ENCODE data around the gene AZU1. TPM values are rescaled to one million over a fixed set of nuclear protein-coding genes. Genes with fewer than 3 reads are reported as not detected.
A peak's percentile ranks its signal among the peaks of the same experiment; 100 is the strongest.

AZU1 gene
- polyA plus RNA-seq, 3 donors, result 2.7 to 5.7 (median 4.3) TPM

DNA sequence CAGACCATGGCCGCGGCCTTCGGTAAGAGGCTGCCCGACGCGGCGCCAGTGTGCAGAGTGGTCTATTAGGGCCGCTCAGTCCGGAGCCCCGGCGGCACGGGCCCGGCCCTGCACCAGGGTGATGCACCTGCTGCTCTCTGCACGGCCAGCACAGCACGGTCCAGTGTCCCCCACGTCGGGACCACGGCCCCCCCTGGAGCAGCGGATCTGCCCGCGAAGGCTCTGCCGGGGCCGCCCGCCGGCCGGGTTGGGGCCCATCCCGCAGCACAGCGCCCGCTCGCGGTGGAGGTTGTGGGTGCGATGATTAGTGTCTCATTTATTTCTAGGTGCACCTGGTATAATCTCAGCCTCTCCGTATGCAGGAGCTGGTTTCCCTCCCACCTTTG, 22.5 kb upstream of the AZU1 start:
- Mint-ChIP-seq H3K27me3 (ENCODE audit: low read depth in 3 of 3) (no peaks in the 10 kb centered on the region), H3K4me3 (no peak overlapping the region), H3K4me1 (peaks cover 11% of the 10 kb centered on the region), H3K27ac (no peak overlapping the region), H3K36me3 (peaks cover 45 to 82% of the 10 kb centered on the region in 2 donors), H3K9me3 (no peaks in the 10 kb centered on the region)
- intact Hi-C loops (cut with micrococcal nuclease), result no loop called here
- no peak for DNase-seq
- Histone ChIP-seq H3K4me2 (replicated peaks; ENCODE audit: extremely low read depth, low read length, poor library complexity, severe bottlenecking) (no peak overlapping the region), H3K27me3 (ENCODE audit: control insufficient read depth in 2 of 2, insufficient read depth in 2 of 2, low read length in 2 of 2) (no peaks in the 10 kb centered on the region), H3K4me1 (ENCODE audit: control insufficient read depth in 1 of 2, insufficient read depth in 2 of 2, low read length in 2 of 2) (peaks cover 14 to 18% of the 10 kb centered on the region in 2 donors), H3K9ac (ENCODE audit: insufficient read depth, low read length, poor library complexity, severe bottlenecking) (no peak overlapping the region), H3K27ac (ENCODE audit: low read depth in 1 of 2, low read length in 2 of 2) (no peak overlapping the region), H4K20me1 (ENCODE audit: insufficient read depth, low read length) (peaks cover 100% of the 10 kb centered on the region), H3K4me3 (replicated peaks in 1 of 3; ENCODE audit: low read depth in 2 of 3, low read length in 3 of 3) (no peak overlapping the region), H3K79me2 (ENCODE audit: insufficient read depth, low read length) (peaks cover 98% of the 10 kb centered on the region), H2AFZ (ENCODE audit: insufficient read depth, low read depth, low read length, poor library complexity, severe bottlenecking) (no peak overlapping the region), H3K36me3 (replicated peaks in 1 of 2; ENCODE audit: control insufficient read depth in 1 of 2, insufficient read depth in 2 of 2, low read length in 2 of 2) (peaks cover 80 to 98% of the 10 kb centered on the region in 2 donors), H3K9me3 (replicated peaks in 1 of 2; ENCODE audit: control insufficient read depth in 1 of 2, insufficient read depth in 1 of 2, low read length in 2 of 2) (no peaks in the 10 kb centered on the region)
- TF ChIP-seq, protein P1, sequence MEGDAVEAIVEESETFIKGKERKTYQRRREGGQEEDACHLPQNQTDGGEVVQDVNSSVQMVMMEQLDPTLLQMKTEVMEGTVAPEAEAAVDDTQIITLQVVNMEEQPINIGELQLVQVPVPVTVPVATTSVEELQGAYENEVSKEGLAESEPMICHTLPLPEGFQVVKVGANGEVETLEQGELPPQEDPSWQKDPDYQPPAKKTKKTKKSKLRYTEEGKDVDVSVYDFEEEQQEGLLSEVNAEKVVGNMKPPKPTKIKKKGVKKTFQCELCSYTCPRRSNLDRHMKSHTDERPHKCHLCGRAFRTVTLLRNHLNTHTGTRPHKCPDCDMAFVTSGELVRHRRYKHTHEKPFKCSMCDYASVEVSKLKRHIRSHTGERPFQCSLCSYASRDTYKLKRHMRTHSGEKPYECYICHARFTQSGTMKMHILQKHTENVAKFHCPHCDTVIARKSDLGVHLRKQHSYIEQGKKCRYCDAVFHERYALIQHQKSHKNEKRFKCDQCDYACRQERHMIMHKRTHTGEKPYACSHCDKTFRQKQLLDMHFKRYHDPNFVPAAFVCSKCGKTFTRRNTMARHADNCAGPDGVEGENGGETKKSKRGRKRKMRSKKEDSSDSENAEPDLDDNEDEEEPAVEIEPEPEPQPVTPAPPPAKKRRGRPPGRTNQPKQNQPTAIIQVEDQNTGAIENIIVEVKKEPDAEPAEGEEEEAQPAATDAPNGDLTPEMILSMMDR (IDR thresholded peaks at IDR 0.05), result peak; percentile 55
- WGBS (ENCODE audit: insufficient coverage), result 92% methylated on average over 26 of the region's 33 CpGs

DNA sequence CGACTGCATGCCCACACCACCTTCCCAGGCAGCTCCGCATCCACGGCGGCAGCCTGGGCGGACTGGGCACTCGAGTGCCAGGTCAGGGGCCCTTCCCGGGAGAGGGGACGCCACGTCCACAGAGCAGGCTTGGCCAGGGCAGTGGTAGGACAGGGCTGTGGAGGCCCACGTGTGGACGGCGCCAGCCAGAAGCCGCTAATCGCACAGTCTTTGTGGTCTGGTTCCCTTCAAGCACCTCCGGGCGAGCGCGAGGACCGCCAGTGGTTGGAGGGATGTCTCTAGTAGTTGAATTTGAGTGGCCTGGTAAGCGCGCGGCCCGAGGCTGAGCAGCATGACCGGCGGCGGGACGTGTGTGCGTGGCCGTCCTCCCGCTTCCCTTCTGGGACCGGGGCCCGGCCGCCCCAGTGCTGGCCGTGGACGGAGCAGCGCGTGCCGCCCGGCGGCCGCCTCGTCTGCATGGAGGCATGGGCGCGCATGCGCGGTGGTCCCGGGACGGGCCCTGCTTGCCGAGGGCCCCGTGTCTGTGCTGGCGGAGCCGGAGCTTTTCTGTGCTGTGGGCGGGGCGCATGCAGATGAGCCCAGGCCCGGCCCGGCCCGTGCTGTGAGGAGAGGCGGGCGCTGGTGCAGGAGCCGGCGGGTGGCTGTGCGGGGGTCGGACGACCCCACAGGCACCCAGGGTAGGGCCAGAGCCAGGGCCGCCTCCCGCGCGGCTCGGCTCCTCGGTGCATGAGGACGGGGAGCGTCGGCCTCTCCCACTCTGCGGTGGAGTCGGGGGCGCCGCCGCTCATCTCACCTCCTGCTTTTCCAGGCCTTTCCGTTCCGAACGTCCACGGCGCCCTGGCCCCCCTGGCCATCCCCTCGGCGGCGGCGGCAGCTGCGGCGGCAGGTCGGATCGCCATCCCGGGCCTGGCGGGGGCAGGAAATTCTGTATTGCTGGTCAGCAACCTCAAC, 21.8 kb upstream of the AZU1 start:
- no peaks in the 10 kb centered on the region for H3K27me3 ChIP-seq (ENCODE audit: control insufficient read depth in 2 of 2, insufficient read depth in 2 of 2, low read length in 2 of 2)
- 96% methylated on average over 79 of the region's 93 CpGs for whole genome bisulfite sequencing (ENCODE audit: insufficient coverage)
- Mint-ChIP-seq H3K36me3 (peaks cover 46 to 84% of the 10 kb centered on the region in 2 donors), H3K27me3 (ENCODE audit: low read depth in 3 of 3) (no peaks in the 10 kb centered on the region), H3K9me3 (peaks cover 0 to 1% (median 0%) of the 10 kb centered on the region in 7 donors), H3K4me3 (no peak overlapping the region), H3K4me1 (peaks cover 6% of the 10 kb centered on the region), H3K27ac (no peak overlapping the region)
- peaks cover 7 to 11% of the 10 kb centered on the region in 2 donors for H3K4me1 ChIP-seq (ENCODE audit: control insufficient read depth in 1 of 2, insufficient read depth in 2 of 2, low read length in 2 of 2)
- H3K4me2 ChIP-seq (replicated peaks; ENCODE audit: extremely low read depth, low read length, poor library complexity, severe bottlenecking), result no peak overlapping the region
- no peak for DNase-seq
- intact Hi-C loops (cut with micrococcal nuclease), result no loop called here
- no peaks in the 10 kb centered on the region for H3K9me3 ChIP-seq (replicated peaks in 1 of 2; ENCODE audit: control insufficient read depth in 1 of 2, insufficient read depth in 1 of 2, low read length in 2 of 2)
- peaks cover 98% of the 10 kb centered on the region for H3K79me2 ChIP-seq (ENCODE audit: insufficient read depth, low read length)
- H3K9ac ChIP-seq (ENCODE audit: insufficient read depth, low read length, poor library complexity, severe bottlenecking), result no peak overlapping the region
- no peak overlapping the region for H3K4me3 ChIP-seq (replicated peaks in 1 of 3; ENCODE audit: low read depth in 2 of 3, low read length in 3 of 3)
- TF ChIP-seq, protein P1 (IDR thresholded peaks at IDR 0.05), result peak; percentile 35
- H3K27ac ChIP-seq (ENCODE audit: low read depth in 1 of 2, low read length in 2 of 2), result no peak overlapping the region
- peaks cover 80 to 98% of the 10 kb centered on the region in 2 donors for H3K36me3 ChIP-seq (replicated peaks in 1 of 2; ENCODE audit: control insufficient read depth in 1 of 2, insufficient read depth in 2 of 2, low read length in 2 of 2)
- H2AFZ ChIP-seq (ENCODE audit: insufficient read depth, low read depth, low read length, poor library complexity, severe bottlenecking), result no peak overlapping the region
- H4K20me1 ChIP-seq (ENCODE audit: insufficient read depth, low read length), result peaks cover 100% of the 10 kb centered on the region
